GM23338 (cell line): ENCODE results near the gene DPEP2NB. TPM values are rescaled to one million over a fixed set of nuclear protein-coding genes. Genes with fewer than 3 reads are reported as not detected.
A peak's percentile ranks its signal among the peaks of the same experiment; 100 is the strongest.

Experiments
- ATAC-seq: fragments of 200-7000 bp; cut with Tn5 transposase; 3 replicates; pipeline ENCODE4 v1.9.1; 2020
- DNase-seq: peaks from one replicate; pipeline ENCODE4 v3.0.0-alpha.2; 2015; ENCODE audit warnings: low spot score
- H2AFZ ChIP-seq: fragments of 200-600 bp; sonication (generic); 2 replicates; pipeline ENCODE4 v1.8.0; 2016; ENCODE audit warnings: antibody characterized with exemption, mild to moderate bottlenecking, moderate library complexity
- H3F3A ChIP-seq: fragments of 200-600 bp; sonication (generic); replicated peaks from 2 replicates; pipeline ENCODE4 v1.8.0; 2017; ENCODE audit warnings: antibody characterized with exemption, mixed run types, low read depth
- H3K27ac ChIP-seq: fragments of 200-600 bp; sonication (generic); 2 replicates; pipeline ENCODE4 v1.6.1; 2016; ENCODE audit warnings: low read depth
- H3K27me3 ChIP-seq: fragments of 200-600 bp; sonication (generic); 2 replicates; pipeline ENCODE4 v1.8.0; 2016; ENCODE audit warnings: mild to moderate bottlenecking, mixed run types, moderate library complexity; ENCODE audit not compliant: insufficient read depth
- H3K36me3 ChIP-seq: fragments of 200-600 bp; sonication (generic); 2 replicates; pipeline ENCODE4 v1.8.0; 2016; ENCODE audit warnings: mild to moderate bottlenecking; ENCODE audit not compliant: insufficient read depth
- H3K4me1 ChIP-seq: fragments of 200-600 bp; sonication (generic); 2 replicates; pipeline ENCODE4 v1.8.0; 2016; ENCODE audit warnings: mild to moderate bottlenecking, moderate library complexity; ENCODE audit not compliant: insufficient read depth
- H3K4me2 ChIP-seq: fragments of 200-600 bp; sonication (generic); 2 replicates; pipeline ENCODE4 v1.7.1; 2017; ENCODE audit warnings: mixed run types
- H3K4me3 ChIP-seq: fragments of 200-600 bp; sonication (generic); 2 replicates; pipeline ENCODE4 v1.6.1; 2016; ENCODE audit warnings: mixed run types
- H3K79me2 ChIP-seq: fragments of 200-600 bp; sonication (generic); replicated peaks from 2 replicates; pipeline ENCODE4 v1.8.0; 2017; ENCODE audit warnings: mild to moderate bottlenecking; ENCODE audit not compliant: insufficient read depth
- H3K9me2 ChIP-seq: fragments of 200-600 bp; sonication (generic); 2 replicates; pipeline ENCODE4 v1.8.0; 2017; ENCODE audit not compliant: insufficient read depth
- H4K20me1 ChIP-seq: fragments of 200-600 bp; sonication (generic); replicated peaks from 2 replicates; pipeline ENCODE4 v1.8.0; 2017; ENCODE audit warnings: mild to moderate bottlenecking; ENCODE audit not compliant: insufficient read depth
- H3K27ac Mint-ChIP-seq: 2 replicates; pipeline ENCODE4 v1.8.0; 2020; ENCODE audit warnings: inconsistent platforms, mild to moderate bottlenecking, moderate library complexity, mixed read lengths
- H3K27me3 Mint-ChIP-seq: 3 replicates; pipeline ENCODE4 v1.8.0; 2022; ENCODE audit warnings: low read depth, mild to moderate bottlenecking, moderate library complexity, mixed read lengths, inconsistent platforms; ENCODE audit not compliant: insufficient read depth, poor library complexity
- H3K36me3 Mint-ChIP-seq: 3 replicates; pipeline ENCODE4 v1.8.0; 2021; ENCODE audit warnings: low read depth, mild to moderate bottlenecking, inconsistent platforms, moderate library complexity, mixed read lengths
- H3K4me1 Mint-ChIP-seq: 3 replicates; pipeline ENCODE4 v1.8.0; 2020; ENCODE audit warnings: mild to moderate bottlenecking, inconsistent platforms, mixed read lengths
- H3K4me3 Mint-ChIP-seq: 3 replicates; pipeline ENCODE4 v1.8.0; 2021; ENCODE audit warnings: moderate library complexity, mild to moderate bottlenecking, inconsistent platforms, mixed read lengths
- H3K9me3 Mint-ChIP-seq: 3 replicates; pipeline ENCODE4 v1.8.0; 2020; ENCODE audit warnings: moderate library complexity, mild to moderate bottlenecking, inconsistent platforms, mixed read lengths
- CREB1 ChIP-seq: fragments of 250-450 bp; sonication (Bioruptor Pico); IDR thresholded peaks from 2 replicates; pipeline ENCODE4 v1.5.0; 2020; ENCODE audit warnings: low read depth, mild to moderate bottlenecking, moderate library complexity
- CTCF ChIP-seq, 2 experiments: fragments of 200-600 bp in 1 of 2; sonication (generic) in 1 of 2; conservative IDR thresholded peaks; 2 replicates each; pipeline versions ENCODE4 v1.5.1 to v1.6.1; 2016 to 2017; ENCODE audit warnings: antibody characterized with exemption in 2 of 2, low read depth in 2 of 2, mild to moderate bottlenecking in 2 of 2, moderate library complexity in 1 of 2
- EZH2 ChIP-seq: fragments of 200-600 bp; sonication (generic); IDR thresholded peaks from one replicate; pipeline ENCODE4 v1.8.0; 2017; ENCODE audit warnings: antibody characterized with exemption, mild to moderate bottlenecking, low read depth; ENCODE audit not compliant: unreplicated experiment
- EZH2phosphoT487 ChIP-seq: fragments of 200-600 bp; sonication (generic); IDR thresholded peaks from one replicate; pipeline ENCODE4 v1.8.1; 2018; ENCODE audit warnings: antibody characterized with exemption; ENCODE audit not compliant: unreplicated experiment
- NANOG ChIP-seq: IDR thresholded peaks from 2 replicates; pipeline ENCODE4 v1.6.1; 2016; ENCODE audit warnings: antibody characterized with exemption, borderline replicate concordance
- POLR2AphosphoS5 ChIP-seq: IDR thresholded peaks from 2 replicates; pipeline ENCODE4 v1.6.1; 2016; ENCODE audit warnings: antibody characterized with exemption, low read depth
- REST ChIP-seq: IDR thresholded peaks from one replicate; pipeline ENCODE4 v1.6.1; 2018; ENCODE audit warnings: antibody characterized with exemption; ENCODE audit not compliant: unreplicated experiment
- STAT1 ChIP-seq: IDR thresholded peaks from one replicate; pipeline ENCODE4 v1.6.1; 2016; ENCODE audit warnings: antibody characterized with exemption; ENCODE audit not compliant: unreplicated experiment
- ZNF114 ChIP-seq: fragments of 250-450 bp; sonication (Bioruptor Pico); IDR thresholded peaks from 2 replicates; pipeline ENCODE4 v1.5.0; 2020; ENCODE audit warnings: mild to moderate bottlenecking, moderate library complexity
- polyA plus RNA-seq: library from polyadenylated mRNA; unstranded; fragments of >200 nt; fragmentation: Nextera tagmentation; extraction: Ambion mirVana; gene quantifications from 2 replicates; pipeline ENCODE4 v1.2.1, GENCODE V29; 2016
- small RNA-seq: library from RNA; depleted of rRNA; stranded (forward); fragments of <200 nt; gene quantifications from one replicate; pipeline ENCODE3, GENCODE V24; 2014; ENCODE audit warnings: low replicate concordance
- total RNA-seq: library from RNA; depleted of rRNA; stranded (reverse); fragments of >200 nt; shearing (Covaris generic); gene quantifications from 2 replicates; pipeline ENCODE4 v1.2.3, GENCODE V29; 2014; rRNA removed

DPEP2NB gene
- total and polyA plus RNA-seq, 2 experiments from 2014 or later = not detected

GRCh38 chr16:67964477-67965131 lies 51.1 kb downstream of the DPEP2NB start:
- Mint-ChIP-seq H3K27me3 (peaks cover 13% of the 10 kb centered on the region), H3K9me3 (no peaks in the 10 kb centered on the region; the same call in 2 of the 3 replicates), H3K4me1 (peaks cover 41% of the 10 kb centered on the region), H3K36me3 (peaks cover 20% of the 10 kb centered on the region), H3K4me3 (no peak overlapping the region), H3K27ac (no peak overlapping the region)
- Histone ChIP-seq H3K4me2 (peak overlapping the region; percentile 66), H3K79me2 (peaks cover 42% of the 10 kb centered on the region), H3K4me1 (peaks cover 38% of the 10 kb centered on the region), H3K36me3 (peaks cover 4% of the 10 kb centered on the region), H3F3A (0 out of 2 replicates have a peak, but pooled peaks cover 19% of the 10 kb centered on the region), H2AFZ (no peak overlapping the region), H3K4me3 (no peak overlapping the region), H3K9me2 (no peaks in the 10 kb centered on the region), H4K20me1 (peaks cover 25% of the 10 kb centered on the region), H3K27ac (peak overlapping the region; percentile 3; the same call in 1 of the 2 replicates), H3K27me3 (no peaks in the 10 kb centered on the region)
- DNase-seq = no peak
- no peak for ATAC-seq
- no peak for TF ChIP-seq NANOG
- no peak for TF ChIP-seq EZH2
- TF ChIP-seq STAT1 = no peak
- no peak for TF ChIP-seq REST
- no peak for TF ChIP-seq EZH2phosphoT487
- TF ChIP-seq ZNF114 = no peak
- TF ChIP-seq CREB1 (CRISPR knock-in tag) = no peak
- no peak for TF ChIP-seq POLR2AphosphoS5

GRCh38 chr16:67963662-67964321 lies 51.9 kb downstream of the DPEP2NB start:
- Histone ChIP-seq H4K20me1 (peaks cover 26% of the 10 kb centered on the region), H3K27ac (0 out of 2 replicates have a peak overlapping the region, but pooled peaks have one; percentile 3), H3F3A (0 out of 2 replicates have a peak, but pooled peaks cover 16% of the 10 kb centered on the region), H3K79me2 (peaks cover 42% of the 10 kb centered on the region), H3K36me3 (peaks cover 4% of the 10 kb centered on the region), H3K4me3 (no peak overlapping the region), H3K27me3 (no peaks in the 10 kb centered on the region), H3K4me2 (peak overlapping the region; percentile 66), H3K9me2 (no peaks in the 10 kb centered on the region), H3K4me1 (peaks cover 38% of the 10 kb centered on the region), H2AFZ (no peak overlapping the region)
- no peaks in the 10 kb centered on the region; the same call in 2 of the 3 replicates for H3K9me3 Mint-ChIP-seq
- H3K27me3 Mint-ChIP-seq = peaks cover 12% of the 10 kb centered on the region
- no peak overlapping the region for H3K27ac Mint-ChIP-seq
- peaks cover 23% of the 10 kb centered on the region for H3K36me3 Mint-ChIP-seq
- H3K4me1 Mint-ChIP-seq = peaks cover 37% of the 10 kb centered on the region
- ATAC-seq (peak; percentile 68), DNase-seq (peak; percentile 75)
- H3K4me3 Mint-ChIP-seq = peak overlapping the region; percentile 52; the same call in 2 of the 3 replicates
- TF ChIP-seq CTCF (conservative IDR thresholded peaks at IDR 0.05; ENCODE audit: low read depth in 2 of 2) = peak in 1 of 2 experiments; percentile 69; a peak in 3 of 4 replicates
- TF ChIP-seq EZH2phosphoT487 = no peak
- TF ChIP-seq POLR2AphosphoS5 = 0 out of 2 replicates have a peak, but pooled peaks have one; percentile 32

Small RNA genes within 50 kb of the gene (small RNA-seq; reads per million reads assigned to genes)
- not detected for gene RNU6-359P

Other genes starting within 250 kb of the DPEP2NB start
- 9.0 and 9.2 TPM in 2 replicates for gene RANBP10, start 209.4 kb downstream of the DPEP2NB start, total RNA-seq
- gene RANBP10, start 209.4 kb downstream of the DPEP2NB start, polyA plus RNA-seq = 13.6 and 18.0 TPM in 2 replicates
- gene TSNAXIP1, start 209.0 kb downstream of the DPEP2NB start, total RNA-seq = 2.4 TPM in 1 of 2 replicates, not detected in the other
- gene TSNAXIP1, start 209.0 kb downstream of the DPEP2NB start, polyA plus RNA-seq = 0.97 and 1.4 TPM in 2 replicates
- gene THAP11, start 173.6 kb downstream of the DPEP2NB start, total RNA-seq = 102 and 115 TPM in 2 replicates
- 37.3 and 39.5 TPM in 2 replicates for gene THAP11, start 173.6 kb downstream of the DPEP2NB start, polyA plus RNA-seq
- gene NUTF2, start 169.0 kb downstream of the DPEP2NB start, total RNA-seq = 158 and 321 TPM in 2 replicates
- 373 and 391 TPM in 2 replicates for gene NUTF2, start 169.0 kb downstream of the DPEP2NB start, polyA plus RNA-seq
- gene CENPT, start 168.2 kb downstream of the DPEP2NB start, total RNA-seq = 31.8 and 55.4 TPM in 2 replicates
- gene CENPT, start 168.2 kb downstream of the DPEP2NB start, polyA plus RNA-seq = 59.2 and 63.8 TPM in 2 replicates
- gene EDC4, start 142.9 kb downstream of the DPEP2NB start, total RNA-seq = 74.2 and 98.5 TPM in 2 replicates
- 34.8 and 39.6 TPM in 2 replicates for gene EDC4, start 142.9 kb downstream of the DPEP2NB start, polyA plus RNA-seq
- 13.8 and 14.0 TPM in 2 replicates for gene NRN1L, start 131.0 kb downstream of the DPEP2NB start, total RNA-seq
- gene NRN1L, start 131.0 kb downstream of the DPEP2NB start, polyA plus RNA-seq = 26.1 and 33.8 TPM in 2 replicates
- gene PSKH1, start 122.7 kb downstream of the DPEP2NB start, total RNA-seq = 22.1 and 23.9 TPM in 2 replicates
- 8.3 and 14.3 TPM in 2 replicates for gene PSKH1, start 122.7 kb downstream of the DPEP2NB start, polyA plus RNA-seq
- gene CTRL, start 84.0 kb downstream of the DPEP2NB start, total RNA-seq = 1.6 and 8.0 TPM in 2 replicates
- gene CTRL, start 84.0 kb downstream of the DPEP2NB start, polyA plus RNA-seq = 12.8 and 13.0 TPM in 2 replicates
- gene PSMB10, start 79.1 kb downstream of the DPEP2NB start, total RNA-seq = 27.5 and 35.0 TPM in 2 replicates
- 114 and 129 TPM in 2 replicates for gene PSMB10, start 79.1 kb downstream of the DPEP2NB start, polyA plus RNA-seq
- 17.6 and 18.9 TPM in 2 replicates for gene LCAT, start 71.8 kb downstream of the DPEP2NB start, total RNA-seq
- 12.4 and 13.7 TPM in 2 replicates for gene LCAT, start 71.8 kb downstream of the DPEP2NB start, polyA plus RNA-seq
- 53.0 and 56.7 TPM in 2 replicates for gene SLC12A4, start 47.3 kb downstream of the DPEP2NB start, total RNA-seq
- 17.6 and 19.9 TPM in 2 replicates for gene SLC12A4, start 47.3 kb downstream of the DPEP2NB start, polyA plus RNA-seq
- gene DPEP3, start 35.4 kb downstream of the DPEP2NB start, total RNA-seq = 7.9 and 18.4 TPM in 2 replicates
- 8.8 and 11.1 TPM in 2 replicates for gene DPEP3, start 35.4 kb downstream of the DPEP2NB start, polyA plus RNA-seq
- not detected in 2 replicates for gene DPEP2, start 16.4 kb downstream of the DPEP2NB start, total RNA-seq
- 0.09 TPM in 1 of 2 replicates, not detected in the other for gene DPEP2, start 16.4 kb downstream of the DPEP2NB start, polyA plus RNA-seq
- 18.0 and 23.8 TPM in 2 replicates for gene DDX28, start 7.3 kb upstream of the DPEP2NB start, total RNA-seq
- gene DDX28, start 7.3 kb upstream of the DPEP2NB start, polyA plus RNA-seq = 11.9 and 12.2 TPM in 2 replicates
- 22.4 and 26.4 TPM in 2 replicates for gene DUS2, start 7.4 kb upstream of the DPEP2NB start, total RNA-seq
- gene DUS2, start 7.4 kb upstream of the DPEP2NB start, polyA plus RNA-seq = 12.8 and 13.3 TPM in 2 replicates
- 34.5 and 40.9 TPM in 2 replicates for gene NFATC3, start 69.5 kb upstream of the DPEP2NB start, total RNA-seq
- gene NFATC3, start 69.5 kb upstream of the DPEP2NB start, polyA plus RNA-seq = 9.2 and 9.3 TPM in 2 replicates
- gene ESRP2, start 220.2 kb upstream of the DPEP2NB start, total RNA-seq = 42.7 and 44.0 TPM in 2 replicates
- gene ESRP2, start 220.2 kb upstream of the DPEP2NB start, polyA plus RNA-seq = 16.2 TPM in 2 replicates
- gene PLA2G15, start 229.5 kb upstream of the DPEP2NB start, total RNA-seq = 14.8 and 14.9 TPM in 2 replicates
- gene PLA2G15, start 229.5 kb upstream of the DPEP2NB start, polyA plus RNA-seq = 3.1 TPM in 2 replicates
- gene SLC7A6, start 248.6 kb upstream of the DPEP2NB start, total RNA-seq = 19.7 and 30.9 TPM in 2 replicates
- gene SLC7A6, start 248.6 kb upstream of the DPEP2NB start, polyA plus RNA-seq = 15.0 and 16.6 TPM in 2 replicates